CD8-positive, alpha-beta memory T cell (primary cell): ENCODE measurements around the gene ACSS2. TPM values are rescaled to one million over a fixed set of nuclear protein-coding genes. Genes with fewer than 3 reads are reported as not detected.

Source experiments
- CTCF ChIA-PET: fragments of 350-600 bp; sonication (Branson Sonifier 250); formaldehyde crosslinking; loops from one replicate; lab custom pipeline; 2021; ENCODE audit warnings: antibody characterized with exemption; lab: Charles Lee
- POLR2A ChIA-PET: fragments of 350-600 bp; sonication (Branson Sonifier 250); formaldehyde crosslinking; loops from one replicate; lab custom pipeline; 2021; ENCODE audit warnings: antibody characterized with exemption; lab: Charles Lee
- DNase-seq, 5 donors: peaks; one replicate each; pipeline versions ENCODE4 v3.0.0 to v3.0.0-alpha.2; 2020 to 2022; ENCODE audit warnings: mixed read lengths in 1 of 5
- H3K27ac ChIP-seq: one replicate; pipeline ENCODE4 v1.7.0; 2013; ENCODE audit warnings: low read depth, mild to moderate bottlenecking, low read length, moderate library complexity
- H3K27me3 ChIP-seq: 2 replicates; pipeline ENCODE4 v1.7.0; 2013; ENCODE audit warnings: low read length, mild to moderate bottlenecking; ENCODE audit not compliant: insufficient read depth, poor library complexity, severe bottlenecking
- H3K36me3 ChIP-seq: 2 replicates; pipeline ENCODE4 v1.7.0; 2013; ENCODE audit warnings: mild to moderate bottlenecking, low read length, moderate library complexity; ENCODE audit not compliant: insufficient read depth
- H3K4me1 ChIP-seq: 2 replicates; pipeline ENCODE4 v1.7.0; 2013; ENCODE audit warnings: mild to moderate bottlenecking, low read length, moderate library complexity; ENCODE audit not compliant: insufficient read depth
- H3K4me3 ChIP-seq: 2 replicates; pipeline ENCODE4 v1.7.0; 2013; ENCODE audit warnings: mild to moderate bottlenecking, low read length
- H3K9me3 ChIP-seq: 2 replicates; pipeline ENCODE4 v1.7.0; 2013; ENCODE audit warnings: mild to moderate bottlenecking, low read length
- H3K27ac Mint-ChIP-seq, 8 donors: one replicate each; pipeline ENCODE4 v1.8.0; 2020 to 2021; ENCODE audit warnings: mixed read lengths in 8 of 8, mild to moderate bottlenecking in 6 of 8, inconsistent platforms in 3 of 8, moderate library complexity in 3 of 8
- H3K27me3 Mint-ChIP-seq, 2 donors: one replicate each; pipeline ENCODE4 v1.8.0; 2020 to 2021; ENCODE audit warnings: mixed read lengths in 2 of 2, mild to moderate bottlenecking in 1 of 2, moderate library complexity in 1 of 2
- H3K36me3 Mint-ChIP-seq, 3 donors: one replicate each; pipeline ENCODE4 v1.8.0; 2020 to 2021; ENCODE audit warnings: mixed read lengths in 3 of 3, inconsistent platforms in 1 of 3, mild to moderate bottlenecking in 1 of 3
- H3K4me1 Mint-ChIP-seq, 3 donors: one replicate each; pipeline ENCODE4 v1.8.0; 2020 to 2021; ENCODE audit warnings: mixed read lengths in 3 of 3, inconsistent platforms in 1 of 3, mild to moderate bottlenecking in 1 of 3
- H3K4me3 Mint-ChIP-seq, 7 donors: one replicate each; pipeline ENCODE4 v1.8.0; 2020 to 2021; ENCODE audit warnings: mixed read lengths in 7 of 7, mild to moderate bottlenecking in 6 of 7, moderate library complexity in 4 of 7, inconsistent platforms in 2 of 7
- H3K9me3 Mint-ChIP-seq, 5 donors: one replicate each; pipeline ENCODE4 v1.8.0; 2020 to 2022; ENCODE audit warnings: mixed read lengths in 5 of 5, mild to moderate bottlenecking in 3 of 5, moderate library complexity in 2 of 5, inconsistent platforms in 1 of 5
- polyA plus RNA-seq: library from polyadenylated mRNA; unstranded; fragments of 300-500 nt; fragmentation: Illumina TruSeq; gene quantifications from one replicate; pipeline ENCODE4 v1.2.3, GENCODE V29; 2021
- total RNA-seq, 2 experiments: library from RNA; stranded (reverse); gene quantifications; one replicate each; pipeline ENCODE4 v1.2.3, GENCODE V29; 2021

The ACSS2 gene
- total and polyA plus RNA-seq, 3 experiments from 2014 or later: 5.3 to 7.2 (median 6.0) TPM

GRCh38 chr20:34931771-34932170 is 55.4 kb downstream of the ACSS2 start:
- H3K27me3 ChIP-seq: no peaks in the 10 kb centered on the region
- DNase-seq: no peak
- Mint-ChIP-seq H3K9me3 (no peaks in the 10 kb centered on the region), H3K4me1 (peaks cover 0 to 2% (median 0%) of the 10 kb centered on the region in 3 donors), H3K4me3 (no peak overlapping the region), H3K27ac (peak overlapping the region in 1 of 8 donors; percentile 18), H3K36me3 (peaks cover 0 to 85% (median 24%) of the 10 kb centered on the region in 3 donors), H3K27me3 (no peaks in the 10 kb centered on the region)
- H3K9me3 ChIP-seq: no peaks in the 10 kb centered on the region
- no peak overlapping the region for H3K27ac ChIP-seq
- POLR2A ChIA-PET: no interaction called here
- CTCF ChIA-PET: no interaction called here
- H3K4me3 ChIP-seq: no peak overlapping the region
- peaks cover 18% of the 10 kb centered on the region for H3K36me3 ChIP-seq
- H3K4me1 ChIP-seq: no peaks in the 10 kb centered on the region

- H3K36me3 ChIP-seq: peaks cover 35% of the 10 kb centered on the region
- POLR2A ChIA-PET: no interaction called here
Measured at GRCh38 chr20:34938466-34939163, 62.2 kb downstream of the ACSS2 start.

GRCh38 chr20:34940081-34940481 is 63.7 kb downstream of the ACSS2 start:
- Mint-ChIP-seq H3K4me1 (no peaks in the 10 kb centered on the region), H3K4me3 (no peak overlapping the region), H3K9me3 (no peaks in the 10 kb centered on the region), H3K27me3 (no peaks in the 10 kb centered on the region), H3K36me3 (peaks cover 0 to 83% (median 25%) of the 10 kb centered on the region in 3 donors), H3K27ac (peak overlapping the region in 1 of 8 donors; percentile 27)
- no peak for DNase-seq
- H3K27me3 ChIP-seq: no peaks in the 10 kb centered on the region
- H3K36me3 ChIP-seq: peaks cover 30% of the 10 kb centered on the region
- H3K4me3 ChIP-seq: no peak overlapping the region
- no peaks in the 10 kb centered on the region for H3K9me3 ChIP-seq
- no peaks in the 10 kb centered on the region for H3K4me1 ChIP-seq
- CTCF ChIA-PET: no interaction called here
- POLR2A ChIA-PET: no interaction called here
- no peak overlapping the region for H3K27ac ChIP-seq

More at GRCh38 chr20:34938466-34939163, 62.2 kb downstream of the ACSS2 start:
- no peak overlapping the region for H3K27ac ChIP-seq
- CTCF ChIA-PET: no interaction called here
- H3K36me3 Mint-ChIP-seq: peaks cover 0 to 84% (median 26%) of the 10 kb centered on the region in 3 donors
- no peak for DNase-seq
- no peak overlapping the region for H3K4me3 ChIP-seq
- no peaks in the 10 kb centered on the region for H3K9me3 ChIP-seq
- no peaks in the 10 kb centered on the region for H3K9me3 Mint-ChIP-seq
- H3K27me3 Mint-ChIP-seq: no peaks in the 10 kb centered on the region
- H3K4me1 ChIP-seq: no peaks in the 10 kb centered on the region
- no peaks in the 10 kb centered on the region for H3K4me1 Mint-ChIP-seq
- no peaks in the 10 kb centered on the region for H3K27me3 ChIP-seq
- H3K4me3 Mint-ChIP-seq: no peak overlapping the region
- H3K27ac Mint-ChIP-seq: peak overlapping the region in 2 of 8 donors; percentile 22 to 24

GRCh38 chr20:34941226-34941625 is 64.8 kb downstream of the ACSS2 start:
- H3K4me3 ChIP-seq: no peak overlapping the region
- no peaks in the 10 kb centered on the region for H3K27me3 ChIP-seq
- H3K27me3 Mint-ChIP-seq: no peaks in the 10 kb centered on the region
- peaks cover 0 to 2% (median 0%) of the 10 kb centered on the region in 3 donors for H3K4me1 Mint-ChIP-seq
- no peak overlapping the region for H3K27ac ChIP-seq
- no peak overlapping the region for H3K4me3 Mint-ChIP-seq
- no peaks in the 10 kb centered on the region for H3K4me1 ChIP-seq
- no peak for DNase-seq
- peaks cover 26% of the 10 kb centered on the region for H3K36me3 ChIP-seq
- no peak overlapping the region for H3K27ac Mint-ChIP-seq
- peaks cover 0 to 81% (median 25%) of the 10 kb centered on the region in 3 donors for H3K36me3 Mint-ChIP-seq
- H3K9me3 ChIP-seq: no peaks in the 10 kb centered on the region
- CTCF ChIA-PET: no interaction called here
- POLR2A ChIA-PET: no interaction called here
- no peaks in the 10 kb centered on the region for H3K9me3 Mint-ChIP-seq

- peaks cover 20% of the 10 kb centered on the region for H3K36me3 ChIP-seq
- peaks cover 0 to 77% (median 21%) of the 10 kb centered on the region in 3 donors for H3K36me3 Mint-ChIP-seq
- CTCF ChIA-PET: no interaction called here
- H3K4me1 ChIP-seq: no peaks in the 10 kb centered on the region
- no peaks in the 10 kb centered on the region for H3K27me3 ChIP-seq
- DNase-seq: no peak
- H3K9me3 ChIP-seq: no peaks in the 10 kb centered on the region
- H3K27ac ChIP-seq: no peak overlapping the region
- H3K27ac Mint-ChIP-seq: no peak overlapping the region
- peaks cover 0 to 2% (median 0%) of the 10 kb centered on the region in 3 donors for H3K4me1 Mint-ChIP-seq
- H3K27me3 Mint-ChIP-seq: no peaks in the 10 kb centered on the region
- H3K4me3 Mint-ChIP-seq: no peak overlapping the region
- no peak overlapping the region for H3K4me3 ChIP-seq
- POLR2A ChIA-PET: no interaction called here
- no peaks in the 10 kb centered on the region for H3K9me3 Mint-ChIP-seq
Measured at GRCh38 chr20:34942301-34942700, 65.9 kb downstream of the ACSS2 start.

- peaks cover 0 to 69% (median 21%) of the 10 kb centered on the region in 3 donors for H3K36me3 Mint-ChIP-seq
- peaks cover 20% of the 10 kb centered on the region for H3K36me3 ChIP-seq
- no peaks in the 10 kb centered on the region for H3K9me3 ChIP-seq
- ChIA-PET POLR2A (no interaction called here), CTCF (interaction anchor here (1.0 kb wide), 1 partner anchor 12 kb away, joined by 3 read pairs; the partner anchor contains the start of genes GSS and MYH7B)
- no peak overlapping the region for H3K27ac Mint-ChIP-seq
- no peaks in the 10 kb centered on the region for H3K27me3 ChIP-seq
- H3K27me3 Mint-ChIP-seq: no peaks in the 10 kb centered on the region
- no peaks in the 10 kb centered on the region for H3K4me1 ChIP-seq
- H3K4me3 ChIP-seq: no peak overlapping the region
- H3K27ac ChIP-seq: no peak overlapping the region
- peaks cover 0 to 2% (median 0%) of the 10 kb centered on the region in 3 donors for H3K4me1 Mint-ChIP-seq
- H3K9me3 Mint-ChIP-seq: no peaks in the 10 kb centered on the region
- no peak for DNase-seq
- H3K4me3 Mint-ChIP-seq: no peak overlapping the region
Measured at GRCh38 chr20:34943808-34944567, 67.6 kb downstream of the ACSS2 start.

GRCh38 chr20:34945315-34946077 is 69.1 kb downstream of the ACSS2 start:
- Mint-ChIP-seq H3K36me3 (peaks cover 0 to 71% (median 17%) of the 10 kb centered on the region in 3 donors), H3K27me3 (no peaks in the 10 kb centered on the region), H3K9me3 (no peaks in the 10 kb centered on the region), H3K4me3 (no peak overlapping the region), H3K4me1 (peaks cover 0 to 2% (median 0%) of the 10 kb centered on the region in 3 donors), H3K27ac (peak overlapping the region in 1 of 8 donors; percentile 19)
- CTCF ChIA-PET: no interaction called here
- no peaks in the 10 kb centered on the region for H3K4me1 ChIP-seq
- H3K36me3 ChIP-seq: peaks cover 15% of the 10 kb centered on the region
- POLR2A ChIA-PET: no interaction called here
- H3K27me3 ChIP-seq: no peaks in the 10 kb centered on the region
- no peak overlapping the region for H3K27ac ChIP-seq
- no peaks in the 10 kb centered on the region for H3K9me3 ChIP-seq
- no peak for DNase-seq
- H3K4me3 ChIP-seq: no peak overlapping the region
